ENCODE results near the gene PHKA1. TPM values are rescaled to one million over a fixed set of nuclear protein-coding genes. Genes with fewer than 3 reads are reported as not detected.

Gene PHKA1
- total and polyA plus RNA-seq, 2 experiments from 2014 or later: 2.6 to 6.8 TPM

- H3K9me3 Mint-ChIP-seq: no peaks in the 10 kb centered on the region
- H3K27me3 ChIP-seq (ENCODE audit: insufficient read depth): 0 out of 2 replicates have a peak, but pooled peaks cover 9% of the 10 kb centered on the region
- peak overlapping the region; percentile 85 for H3K4me3 Mint-ChIP-seq
- no peaks in the 10 kb centered on the region for H3K36me3 ChIP-seq (ENCODE audit: insufficient read depth)
- no peak overlapping the region for H3K27ac ChIP-seq (ENCODE audit: low read depth)
- H3F3A ChIP-seq (replicated peaks; ENCODE audit: low read depth): no peaks in the 10 kb centered on the region
- peak overlapping the region; percentile 79 for H3K4me2 ChIP-seq
- peaks cover 8% of the 10 kb centered on the region; the same call in 1 of the 2 replicates for H3K4me1 ChIP-seq (ENCODE audit: insufficient read depth)
- peak overlapping the region; percentile 64 for H3K4me3 ChIP-seq
- no peaks in the 10 kb centered on the region; the same call in 1 of the 2 replicates for H4K20me1 ChIP-seq (replicated peaks; ENCODE audit: insufficient read depth)
- peaks cover 2% of the 10 kb centered on the region for H3K27me3 Mint-ChIP-seq (ENCODE audit: insufficient read depth, low read depth, poor library complexity)
- peaks cover 22% of the 10 kb centered on the region for H3K4me1 Mint-ChIP-seq
- H3K9me2 ChIP-seq (ENCODE audit: insufficient read depth): no peaks in the 10 kb centered on the region
- DNase-seq (ENCODE audit: low spot score) (no peak), ATAC-seq (no peak)
- H3K27ac Mint-ChIP-seq: no peak overlapping the region
- H3K79me2 ChIP-seq (replicated peaks; ENCODE audit: insufficient read depth): no peaks in the 10 kb centered on the region
- peaks cover 3% of the 10 kb centered on the region; the same call in 2 of the 3 replicates for H3K36me3 Mint-ChIP-seq (ENCODE audit: low read depth)
- no peak overlapping the region for H2AFZ ChIP-seq
- no peak for TF ChIP-seq ZNF462 (CRISPR knock-in tag; IDR thresholded peaks at IDR 0.05)
- TF ChIP-seq STAT1 (IDR thresholded peaks at IDR 0.05; ENCODE audit: unreplicated experiment): no peak
- no peak for TF ChIP-seq EZH2 (IDR thresholded peaks at IDR 0.05; ENCODE audit: low read depth, unreplicated experiment)
- TF ChIP-seq NANOG (IDR thresholded peaks at IDR 0.05; ENCODE audit: borderline replicate concordance): no peak
- TF ChIP-seq CTCF (conservative IDR thresholded peaks at IDR 0.05; ENCODE audit: low read depth in 2 of 2): no peak
- TF ChIP-seq ZNF114 (CRISPR knock-in tag; IDR thresholded peaks at IDR 0.05): no peak
- no peak for TF ChIP-seq EZH2phosphoT487 (IDR thresholded peaks at IDR 0.05; ENCODE audit: unreplicated experiment)
- no peak for TF ChIP-seq POLR2AphosphoS5 (IDR thresholded peaks at IDR 0.05; ENCODE audit: low read depth)
- TF ChIP-seq ETS1 (IDR thresholded peaks at IDR 0.05): no peak
- no peak for TF ChIP-seq CREB1 (CRISPR knock-in tag; IDR thresholded peaks at IDR 0.05; ENCODE audit: low read depth)
- no peak for TF ChIP-seq JUNB (IDR thresholded peaks at IDR 0.05; ENCODE audit: unreplicated experiment)
- no peak for TF ChIP-seq REST (IDR thresholded peaks at IDR 0.05; ENCODE audit: unreplicated experiment)
- no peak for TF ChIP-seq ZNF331 (CRISPR knock-in tag; IDR thresholded peaks at IDR 0.05; ENCODE audit: low read depth)
Observed at GRCh38 chrX:72713130-72713529, 976 bp downstream of the PHKA1 start.

Measured in GM23338 (cell line).